Activated naive CD8-positive, alpha-beta T cell treated with anti-CD3 and anti-CD28 coated beads, Interleukin-2, amount 10 ng/mL, durations not matched to agents 7 days and 5 days (primary cell): ENCODE results near the gene ABCB9. TPM values are rescaled to one million over a fixed set of nuclear protein-coding genes. Genes with fewer than 3 reads are reported as not detected.

Experiments
- ATAC-seq: fragments of 150-1000 bp; cut with Tn5 transposase; one replicate; pipeline ENCODE4 v1.10.0; 2021; ENCODE audit warnings: low read depth, moderate library complexity
- POLR2A ChIA-PET: fragments of 350-600 bp; sonication (Branson Sonifier 250); formaldehyde crosslinking; loops from one replicate; lab custom pipeline; 2021; ENCODE audit warnings: antibody characterized with exemption; lab: Charles Lee
- DNase-seq: peaks from one replicate; pipeline ENCODE4 v3.0.0; 2021
- H3K27ac Mint-ChIP-seq: one replicate; pipeline ENCODE4 v1.8.0; 2022; ENCODE audit warnings: mild to moderate bottlenecking, mixed read lengths
- H3K27me3 Mint-ChIP-seq: one replicate; pipeline ENCODE4 v1.8.0; 2022; ENCODE audit warnings: mild to moderate bottlenecking, moderate library complexity, mixed read lengths
- H3K36me3 Mint-ChIP-seq: one replicate; pipeline ENCODE4 v1.8.0; 2021; ENCODE audit warnings: mild to moderate bottlenecking, mixed read lengths
- H3K4me1 Mint-ChIP-seq: one replicate; pipeline ENCODE4 v1.8.0; 2021; ENCODE audit warnings: mixed read lengths
- H3K4me3 Mint-ChIP-seq: one replicate; pipeline ENCODE4 v1.8.0; 2022; ENCODE audit warnings: mild to moderate bottlenecking, moderate library complexity, mixed read lengths
- H3K9me3 Mint-ChIP-seq: one replicate; pipeline ENCODE4 v1.8.0; 2021; ENCODE audit warnings: mixed read lengths
- total RNA-seq, 2 experiments: library from RNA; stranded (reverse); gene quantifications; one replicate each; pipeline ENCODE4 v1.2.3, GENCODE V29; 2021

ABCB9 gene
- total RNA-seq, 2 experiments from 2014 or later = 7.0 to 9.2 TPM

DNA sequence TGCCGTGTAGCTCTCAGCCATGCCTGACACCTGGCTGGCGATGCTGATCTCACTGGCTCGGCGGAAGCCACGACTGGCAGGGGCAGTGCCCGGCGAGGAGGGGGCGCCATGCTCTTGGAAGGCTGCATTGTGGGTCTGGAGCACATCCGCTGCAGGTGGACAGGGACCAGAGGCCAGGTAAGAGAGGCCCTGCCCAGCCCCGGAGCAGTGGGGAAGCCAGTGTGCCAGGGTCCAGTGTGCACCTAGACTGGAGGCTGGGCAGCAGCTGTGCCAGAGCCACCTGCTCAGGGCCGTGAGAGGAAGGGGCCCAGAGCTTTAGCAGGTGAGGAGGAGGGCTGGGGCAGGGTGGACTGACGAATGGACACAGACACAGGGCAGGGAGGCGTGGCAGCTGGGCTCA, 24.3 kb upstream of the ABCB9 start:
- H3K36me3 Mint-ChIP-seq = no peaks in the 10 kb centered on the region
- POLR2A ChIA-PET = no interaction called here
- ATAC-seq (no peak), DNase-seq (no peak)
- no peak overlapping the region for H3K4me3 Mint-ChIP-seq
- no peak overlapping the region for H3K27ac Mint-ChIP-seq
- H3K9me3 Mint-ChIP-seq = no peaks in the 10 kb centered on the region
- H3K27me3 Mint-ChIP-seq = no peaks in the 10 kb centered on the region
- no peaks in the 10 kb centered on the region for H3K4me1 Mint-ChIP-seq

DNA sequence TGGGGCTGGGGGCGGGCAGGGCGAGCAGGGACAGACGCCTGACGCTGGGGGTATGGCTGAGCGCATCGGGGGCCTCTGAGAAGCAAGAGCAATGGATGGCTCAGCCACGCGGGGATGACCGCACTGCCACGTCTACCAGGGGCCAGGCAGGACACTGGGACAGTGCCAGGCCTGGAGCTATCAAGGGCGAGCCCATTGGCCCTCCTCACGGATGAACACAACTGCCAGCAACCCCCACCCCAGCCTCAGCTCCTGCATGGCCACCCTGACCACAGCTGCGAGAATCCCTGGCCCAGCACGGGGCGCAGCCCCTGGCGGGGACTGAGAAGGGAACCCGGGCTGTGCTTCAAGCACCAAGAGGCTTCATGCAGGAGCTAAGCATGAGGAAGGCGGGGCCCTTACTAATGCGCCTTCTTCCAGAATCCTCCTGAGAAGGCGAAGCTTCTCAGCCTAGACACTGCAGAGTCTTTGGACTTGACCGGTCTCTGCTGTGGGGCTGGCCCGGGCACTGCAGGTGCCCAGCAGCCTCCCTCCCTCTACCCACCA, 23.7 kb upstream of the ABCB9 start:
- H3K27me3 Mint-ChIP-seq = no peaks in the 10 kb centered on the region
- peaks cover 2% of the 10 kb centered on the region for H3K36me3 Mint-ChIP-seq
- H3K4me1 Mint-ChIP-seq = no peaks in the 10 kb centered on the region
- no peak overlapping the region for H3K4me3 Mint-ChIP-seq
- DNase-seq (no peak), ATAC-seq (no peak)
- POLR2A ChIA-PET = no interaction called here
- H3K27ac Mint-ChIP-seq = no peak overlapping the region
- no peaks in the 10 kb centered on the region for H3K9me3 Mint-ChIP-seq

DNA sequence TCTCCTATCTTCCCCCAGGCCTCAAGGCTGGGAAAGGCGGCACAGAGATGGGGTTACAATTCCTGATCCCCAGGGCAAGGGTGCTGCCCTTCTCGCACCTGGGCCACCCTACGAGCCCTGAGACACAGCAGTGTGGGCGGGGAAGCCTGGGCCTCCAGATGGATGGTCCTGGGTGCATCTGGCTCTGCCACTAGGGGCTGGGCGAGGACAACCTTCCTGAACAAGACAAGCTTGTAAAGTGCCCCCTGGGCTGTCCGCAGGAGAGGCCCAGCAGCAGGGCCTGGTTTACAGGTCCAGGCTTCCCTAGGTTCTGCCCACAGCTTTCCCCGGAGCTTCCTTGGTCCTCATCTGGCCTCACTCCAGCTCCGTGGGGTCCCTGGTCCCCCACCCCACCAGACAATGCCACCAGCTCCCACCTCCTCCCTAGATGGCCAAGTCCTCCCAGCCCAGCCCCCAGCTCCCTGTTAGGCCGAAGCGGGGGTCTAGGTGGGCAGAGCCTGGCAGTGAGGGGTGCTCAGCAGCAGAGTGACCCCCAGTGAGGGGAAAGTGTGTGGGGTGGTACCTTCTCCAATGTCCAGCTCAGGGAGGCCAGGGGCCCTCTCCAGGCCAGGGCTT, 23.1 kb upstream of the ABCB9 start:
- DNase-seq (no peak), ATAC-seq (no peak)
- peaks cover 2% of the 10 kb centered on the region for H3K36me3 Mint-ChIP-seq
- no peaks in the 10 kb centered on the region for H3K9me3 Mint-ChIP-seq
- no peak overlapping the region for H3K27ac Mint-ChIP-seq
- peaks cover 2% of the 10 kb centered on the region for H3K4me1 Mint-ChIP-seq
- H3K27me3 Mint-ChIP-seq = no peaks in the 10 kb centered on the region
- POLR2A ChIA-PET = no interaction called here
- no peak overlapping the region for H3K4me3 Mint-ChIP-seq

DNA sequence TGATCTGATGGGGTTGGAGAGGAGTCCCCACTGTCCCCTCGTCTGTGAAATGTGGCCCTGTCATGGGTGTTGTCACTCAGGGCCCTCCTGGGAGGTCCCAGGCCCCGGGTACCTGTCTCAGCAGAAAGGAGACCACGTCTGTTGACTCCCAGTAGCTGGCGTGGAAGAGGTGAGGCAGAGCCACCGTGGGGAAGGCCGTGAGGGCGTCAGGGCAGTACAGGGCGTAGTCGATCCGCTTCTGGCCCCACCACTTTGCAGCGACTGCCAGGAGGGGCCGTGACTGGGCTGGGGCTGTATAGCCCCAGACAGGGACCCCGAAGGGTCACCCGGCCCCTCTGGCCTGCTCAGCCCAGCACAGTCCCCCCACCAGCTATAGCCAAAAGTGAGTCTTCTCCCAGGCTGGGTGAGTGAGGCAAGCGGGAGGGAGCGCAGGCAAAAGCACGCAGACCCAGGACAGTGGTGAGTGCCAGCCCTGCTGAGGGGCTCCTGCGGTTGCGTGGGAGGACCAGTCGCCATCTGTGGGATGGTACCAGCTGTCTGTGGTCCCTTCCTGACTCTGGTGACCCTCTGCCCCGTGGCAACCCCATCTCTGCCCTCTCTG, 22.4 kb upstream of the ABCB9 start:
- ATAC-seq (no peak), DNase-seq (no peak)
- no peak overlapping the region for H3K4me3 Mint-ChIP-seq
- no peaks in the 10 kb centered on the region for H3K27me3 Mint-ChIP-seq
- POLR2A ChIA-PET = no interaction called here
- H3K36me3 Mint-ChIP-seq = peaks cover 2% of the 10 kb centered on the region
- H3K9me3 Mint-ChIP-seq = no peaks in the 10 kb centered on the region
- no peak overlapping the region for H3K27ac Mint-ChIP-seq
- peaks cover 8% of the 10 kb centered on the region for H3K4me1 Mint-ChIP-seq

DNA sequence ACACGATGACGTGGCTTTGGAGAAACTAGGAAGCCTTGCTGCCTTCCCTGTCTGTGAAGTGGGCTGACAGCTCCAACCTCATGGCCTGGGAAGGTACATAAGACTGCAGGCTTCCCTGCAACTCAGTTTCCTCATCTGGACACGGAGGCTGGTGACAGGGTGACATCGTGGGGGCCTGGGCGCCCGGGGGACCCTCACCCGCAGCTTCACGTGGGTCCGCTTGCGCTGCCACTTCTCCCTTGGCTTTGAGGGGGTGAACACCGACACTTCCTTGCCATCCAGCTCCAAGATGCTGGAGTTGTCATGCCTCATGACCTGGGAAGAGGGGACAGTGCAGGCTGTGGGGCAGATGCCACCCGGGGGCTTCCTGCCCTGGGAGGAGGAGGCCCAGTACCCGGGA, 21.8 kb upstream of the ABCB9 start:
- Mint-ChIP-seq H3K9me3 (no peaks in the 10 kb centered on the region), H3K4me3 (no peak overlapping the region), H3K4me1 (peaks cover 14% of the 10 kb centered on the region), H3K27ac (no peak overlapping the region), H3K27me3 (no peaks in the 10 kb centered on the region), H3K36me3 (peaks cover 2% of the 10 kb centered on the region)
- no peak for ATAC-seq
- no peak for DNase-seq
- POLR2A ChIA-PET = no interaction called here

DNA sequence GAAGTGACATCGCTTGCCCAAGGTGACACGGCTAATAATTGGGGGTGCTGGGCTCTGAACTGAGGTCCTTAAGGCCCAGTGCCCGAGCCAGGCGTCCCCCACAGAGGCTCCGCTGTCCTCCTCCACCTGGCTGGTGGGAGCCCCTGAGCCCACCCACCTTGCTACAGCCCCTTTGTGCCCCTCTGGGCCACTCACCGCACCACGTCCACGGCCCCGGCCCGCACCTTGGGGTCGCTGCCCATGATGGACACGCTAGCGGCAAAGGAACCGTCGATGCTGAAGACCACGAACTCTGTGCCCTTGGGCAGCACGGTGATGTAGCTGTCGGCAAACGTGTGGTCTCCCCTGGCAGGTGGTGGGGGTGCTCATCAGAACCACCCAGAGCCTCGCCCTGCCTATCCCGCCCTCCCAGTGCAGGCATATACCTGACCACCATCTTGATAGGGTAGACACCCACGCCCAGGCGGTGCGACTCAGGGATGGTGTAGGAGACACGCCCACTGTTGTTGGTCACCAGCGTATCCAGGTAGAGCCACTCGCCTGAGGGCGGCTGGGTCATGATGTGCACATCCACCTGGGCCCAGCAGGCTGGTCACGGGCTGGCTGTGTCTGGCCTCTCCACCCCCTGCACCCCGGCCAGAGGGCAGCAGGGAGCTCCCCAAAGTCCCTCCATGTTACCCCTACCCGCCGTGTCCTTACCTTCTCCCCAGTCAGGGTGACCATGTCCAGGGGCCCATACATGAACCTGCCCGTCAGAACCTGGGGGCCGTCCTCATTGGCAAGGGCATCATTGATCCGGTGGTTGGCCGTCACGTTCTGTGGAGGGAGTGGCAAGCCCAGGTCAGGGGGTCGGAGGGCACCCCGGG, 21.1 kb upstream of the ABCB9 start:
- no peak for DNase-seq
- Mint-ChIP-seq H3K27me3 (no peaks in the 10 kb centered on the region), H3K4me1 (peaks cover 19% of the 10 kb centered on the region), H3K4me3 (no peak overlapping the region), H3K9me3 (no peaks in the 10 kb centered on the region), H3K36me3 (peaks cover 2% of the 10 kb centered on the region), H3K27ac (no peak overlapping the region)
- POLR2A ChIA-PET = interaction anchor here (1.0 kb wide), 1 partner anchor 12 kb away, joined by 4 read pairs; no protein-coding TSS in a partner anchor
- ATAC-seq = no peak

DNA sequence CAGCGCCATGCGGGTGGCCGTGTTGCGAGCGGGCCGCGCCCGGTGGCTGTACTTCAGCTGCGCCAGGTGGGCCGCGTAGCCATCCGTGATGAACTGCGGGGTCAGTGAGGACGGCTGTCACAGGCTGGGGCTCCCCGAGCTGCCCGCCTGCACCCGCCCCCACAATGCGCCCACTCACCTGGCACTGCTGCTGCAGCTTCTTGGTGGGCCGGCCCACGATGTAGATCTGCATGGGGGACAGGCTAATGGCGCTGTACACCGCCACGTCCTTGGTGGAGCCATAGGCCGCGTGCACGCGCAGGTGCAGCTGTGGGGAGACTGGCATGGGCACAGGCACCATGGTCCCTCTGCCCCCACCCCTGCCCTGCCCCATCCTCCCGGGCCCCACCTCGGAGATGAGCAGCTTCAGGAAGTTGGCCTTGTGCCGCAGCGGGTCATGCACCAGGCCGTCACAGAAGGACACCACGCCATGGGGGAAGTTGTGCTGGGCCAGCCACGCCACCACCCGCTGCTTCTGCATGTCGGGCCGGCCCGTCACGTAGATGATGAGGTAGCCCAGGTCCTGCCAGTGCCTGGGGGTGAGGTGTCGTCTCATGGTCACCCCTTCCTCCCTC, 20.1 kb upstream of the ABCB9 start:
- H3K36me3 Mint-ChIP-seq = peaks cover 5% of the 10 kb centered on the region
- H3K4me3 Mint-ChIP-seq = no peak overlapping the region
- ATAC-seq (no peak), DNase-seq (no peak)
- POLR2A ChIA-PET = interaction anchor here (1.0 kb wide), 1 partner anchor 11 kb away, joined by 4 read pairs; no protein-coding TSS in a partner anchor
- no peak overlapping the region for H3K27ac Mint-ChIP-seq
- no peaks in the 10 kb centered on the region for H3K27me3 Mint-ChIP-seq
- H3K9me3 Mint-ChIP-seq = no peaks in the 10 kb centered on the region
- H3K4me1 Mint-ChIP-seq = peaks cover 26% of the 10 kb centered on the region

DNA sequence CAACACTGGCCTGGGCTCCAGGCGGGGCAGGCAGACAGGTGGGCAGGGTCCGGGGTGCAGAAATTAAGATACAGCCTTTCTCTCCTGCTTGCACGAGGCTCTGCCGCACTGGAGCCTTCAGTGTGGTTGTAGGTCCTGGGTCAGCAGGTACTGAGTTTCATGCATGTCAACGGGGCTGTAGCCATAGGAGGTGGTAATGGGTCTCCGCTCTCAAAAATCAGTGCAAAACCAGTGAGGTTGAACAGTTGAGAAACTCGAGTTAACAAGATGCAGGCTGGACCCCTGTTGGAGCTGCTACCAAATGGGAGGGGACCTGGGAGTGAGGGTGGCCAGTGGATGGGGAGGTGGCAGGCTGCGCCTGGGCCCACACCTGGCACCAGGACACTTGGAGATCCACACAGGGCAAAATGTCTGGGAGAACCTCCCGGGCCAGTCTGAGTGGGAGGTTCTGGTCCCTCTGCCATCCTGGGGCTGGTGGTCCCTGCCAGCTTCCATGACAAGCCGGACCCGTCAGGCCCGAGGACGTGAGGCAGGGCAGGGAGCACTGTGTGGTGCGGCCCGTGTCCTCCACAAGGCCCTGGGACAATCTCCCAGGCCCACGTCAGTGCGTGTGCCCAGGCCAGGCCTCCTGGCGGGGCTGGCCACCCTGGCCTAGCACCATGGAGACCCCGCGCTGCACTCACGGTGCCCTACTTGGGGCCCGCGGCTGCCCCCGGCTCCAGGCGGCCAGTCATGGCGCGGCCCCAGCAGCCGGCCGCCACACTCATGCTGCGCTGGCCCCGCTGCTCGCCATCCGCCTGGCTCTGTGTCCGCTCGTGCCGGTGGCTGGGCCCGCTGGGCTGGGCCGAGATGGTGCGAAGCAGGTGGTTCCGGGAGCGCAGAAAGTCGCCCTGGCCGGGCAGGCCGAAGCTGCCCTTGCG, 19.3 kb upstream of the ABCB9 start:
- Mint-ChIP-seq H3K27me3 (no peaks in the 10 kb centered on the region), H3K4me1 (peaks cover 26% of the 10 kb centered on the region), H3K9me3 (no peaks in the 10 kb centered on the region), H3K27ac (no peak overlapping the region), H3K36me3 (peaks cover 7% of the 10 kb centered on the region), H3K4me3 (no peak overlapping the region)
- ATAC-seq (no peak), DNase-seq (no peak)
- POLR2A ChIA-PET = no interaction called here

DNA sequence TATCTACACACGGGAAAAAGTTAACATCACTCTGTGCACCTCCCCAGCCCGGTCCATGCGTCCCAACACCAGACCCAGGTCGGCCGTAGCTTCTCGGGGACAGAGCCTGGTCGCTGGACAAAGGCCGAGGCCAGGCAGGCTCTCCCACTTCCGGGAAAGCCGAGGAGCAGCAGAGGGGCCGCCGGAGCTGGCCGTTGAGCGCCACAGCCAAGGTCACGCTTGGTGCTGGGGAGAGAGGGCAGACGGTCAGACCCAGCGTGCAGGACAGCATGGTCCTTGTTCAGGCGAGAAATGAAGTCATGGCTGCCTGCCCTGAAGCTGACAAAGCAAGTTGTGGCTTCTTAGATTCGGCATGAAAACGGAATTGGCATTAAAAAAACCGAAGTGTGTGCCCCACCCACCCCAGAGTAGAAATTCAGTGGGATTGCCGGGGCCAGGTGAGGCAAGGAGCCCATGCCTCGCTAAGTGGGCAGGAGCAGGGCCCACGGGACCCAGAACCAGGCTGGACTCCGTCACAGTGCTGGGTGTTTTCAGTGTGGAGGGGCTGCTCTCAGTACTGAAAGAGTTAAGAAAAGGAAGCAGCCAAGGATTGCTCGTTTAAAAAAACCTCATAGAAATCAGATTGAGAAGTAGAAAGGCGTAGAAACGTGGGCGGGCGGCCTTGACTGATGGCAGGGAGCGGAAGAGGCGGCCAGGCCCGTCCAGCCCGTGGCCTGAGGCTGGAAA, 18.5 kb upstream of the ABCB9 start:
- peak overlapping the region; percentile 73 for H3K27ac Mint-ChIP-seq
- no peaks in the 10 kb centered on the region for H3K9me3 Mint-ChIP-seq
- H3K4me1 Mint-ChIP-seq = peaks cover 29% of the 10 kb centered on the region
- peaks cover 7% of the 10 kb centered on the region for H3K36me3 Mint-ChIP-seq
- ATAC-seq (no peak), DNase-seq (no peak)
- H3K27me3 Mint-ChIP-seq = no peaks in the 10 kb centered on the region
- POLR2A ChIA-PET = interaction anchor here (0.6 to 1.5 kb wide), 4 partner anchors 10 to 599 kb away, joined by 3 to 4 read pairs (median 4); partner anchors contain the start of genes MPHOSPH9, MTRFR and OGFOD2
- no peak overlapping the region for H3K4me3 Mint-ChIP-seq

DNA sequence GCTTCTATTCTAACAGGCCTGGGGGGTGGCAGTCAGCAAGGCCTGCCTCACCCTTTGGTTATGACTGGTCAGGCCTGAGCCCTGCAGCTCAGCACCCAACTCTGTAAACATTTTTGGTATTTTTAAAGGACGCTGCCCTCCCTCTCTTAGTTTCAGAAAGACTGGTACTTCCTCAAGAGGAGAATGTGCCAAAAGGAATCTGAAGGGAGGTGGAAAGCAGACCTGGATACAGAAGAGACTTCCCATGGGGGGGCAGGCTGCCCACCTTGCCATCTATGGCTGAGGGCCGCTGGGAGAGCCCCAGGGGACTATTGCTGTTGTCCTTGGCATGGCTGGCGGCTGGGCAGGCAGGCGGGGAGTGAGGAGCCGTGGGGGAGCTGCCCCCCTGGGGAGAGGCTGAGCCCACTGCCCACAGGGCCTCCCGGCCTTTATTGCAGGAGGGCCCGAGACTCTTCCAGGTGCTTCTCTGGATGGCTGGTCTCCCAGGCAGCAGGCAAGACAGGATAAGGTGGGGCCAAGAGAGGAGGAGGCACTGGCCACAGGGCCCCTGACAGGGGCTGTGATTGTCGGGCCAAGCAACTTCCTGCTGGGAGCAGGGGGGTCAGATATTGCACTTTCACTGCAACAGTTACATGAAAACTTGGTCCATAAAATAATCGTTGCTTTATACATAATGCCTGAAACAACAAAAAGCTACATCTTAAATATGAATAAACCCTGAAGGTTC, 17.7 kb upstream of the ABCB9 start:
- DNase-seq (no peak), ATAC-seq (no peak)
- Mint-ChIP-seq H3K36me3 (peaks cover 7% of the 10 kb centered on the region), H3K4me1 (peaks cover 33% of the 10 kb centered on the region), H3K9me3 (no peaks in the 10 kb centered on the region), H3K4me3 (peak overlapping the region; percentile 32), H3K27me3 (no peaks in the 10 kb centered on the region), H3K27ac (peak overlapping the region; percentile 73)
- POLR2A ChIA-PET = interaction anchor here (0.6 to 1.5 kb wide), 6 partner anchors 9 to 599 kb away, joined by 3 to 4 read pairs (median 4); partner anchors contain the start of genes MPHOSPH9, MTRFR and OGFOD2
